ENCODE results near the gene SSPN. TPM values are rescaled to one million over a fixed set of nuclear protein-coding genes. Genes with fewer than 3 reads are reported as not detected.
A peak's percentile ranks its signal among the peaks of the same experiment; 100 is the strongest.

Gene SSPN
- 200 TPM for total RNA-seq (ENCODE audit: insufficient read depth, low replicate concordance)

GRCh38 chr12:26195250-26195640, at the start of gene SSPN:
Gene SSPN (plus strand): TSS chr12:26195573. CDS start chr12:26195673, 100 bp downstream.
- DNase-seq (ENCODE audit: low spot score): peak; percentile 76

- DNase-seq (ENCODE audit: low spot score): peak; percentile 94
Measured at GRCh38 chr12:26148291-26148690, 47.1 kb upstream of the SSPN start.

GRCh38 chr12:26149968-26150500, 45.3 kb upstream of the SSPN start:
- no peak for DNase-seq (ENCODE audit: low spot score)

GRCh38 chr12:26150736-26151450, 44.5 kb upstream of the SSPN start:
- DNase-seq (ENCODE audit: low spot score): peak; percentile 88

GRCh38 chr12:26152507-26153102, 42.8 kb upstream of the SSPN start:
- no peak for DNase-seq (ENCODE audit: low spot score)

- peak; percentile 77 for DNase-seq (ENCODE audit: low spot score)
Measured at GRCh38 chr12:26153421-26154154, 41.8 kb upstream of the SSPN start.

GRCh38 chr12:26156201-26156871, 39.0 kb upstream of the SSPN start:
- DNase-seq (ENCODE audit: low spot score): no peak

GRCh38 chr12:26157001-26157400, 38.4 kb upstream of the SSPN start:
- no peak for DNase-seq (ENCODE audit: low spot score)

- no peak for DNase-seq (ENCODE audit: low spot score)
Measured at GRCh38 chr12:26158078-26158764, 37.2 kb upstream of the SSPN start.

GRCh38 chr12:26162174-26162573, 33.2 kb upstream of the SSPN start:
- DNase-seq (ENCODE audit: low spot score): no peak

- DNase-seq (ENCODE audit: low spot score): no peak
Measured at GRCh38 chr12:26162905-26163304, 32.5 kb upstream of the SSPN start.

GRCh38 chr12:26164118-26164517, 31.3 kb upstream of the SSPN start:
- no peak for DNase-seq (ENCODE audit: low spot score)

GRCh38 chr12:26172013-26172412, 23.4 kb upstream of the SSPN start:
- no peak for DNase-seq (ENCODE audit: low spot score)

- no peak for DNase-seq (ENCODE audit: low spot score)
Measured at GRCh38 chr12:26172539-26172938, 22.8 kb upstream of the SSPN start.

- no peak for DNase-seq (ENCODE audit: low spot score)
Measured at GRCh38 chr12:26172946-26173552, 22.3 kb upstream of the SSPN start.

- no peak for DNase-seq (ENCODE audit: low spot score)
Measured at GRCh38 chr12:26176725-26177124, 18.6 kb upstream of the SSPN start.

- no peak for DNase-seq (ENCODE audit: low spot score)
Measured at GRCh38 chr12:26177283-26177682, 18.1 kb upstream of the SSPN start.

- DNase-seq (ENCODE audit: low spot score): no peak
Measured at GRCh38 chr12:26179826-26180225, 15.5 kb upstream of the SSPN start.

GRCh38 chr12:26182377-26182776, 13.0 kb upstream of the SSPN start:
- no peak for DNase-seq (ENCODE audit: low spot score)

- DNase-seq (ENCODE audit: low spot score): peak; percentile 29
Measured at GRCh38 chr12:26185532-26186320, 9.6 kb upstream of the SSPN start.

Measured in umbilical cord (tissue), 2 donors.